ENCODE measurements around the gene EFCAB6. TPM values are rescaled to one million over a fixed set of nuclear protein-coding genes. Genes with fewer than 3 reads are reported as not detected.

The EFCAB6 gene
- total and polyA plus RNA-seq, 2 of the 4 experiments (the other 2 are of a cell fraction), result 0.44 to 1.1 TPM

DNA sequence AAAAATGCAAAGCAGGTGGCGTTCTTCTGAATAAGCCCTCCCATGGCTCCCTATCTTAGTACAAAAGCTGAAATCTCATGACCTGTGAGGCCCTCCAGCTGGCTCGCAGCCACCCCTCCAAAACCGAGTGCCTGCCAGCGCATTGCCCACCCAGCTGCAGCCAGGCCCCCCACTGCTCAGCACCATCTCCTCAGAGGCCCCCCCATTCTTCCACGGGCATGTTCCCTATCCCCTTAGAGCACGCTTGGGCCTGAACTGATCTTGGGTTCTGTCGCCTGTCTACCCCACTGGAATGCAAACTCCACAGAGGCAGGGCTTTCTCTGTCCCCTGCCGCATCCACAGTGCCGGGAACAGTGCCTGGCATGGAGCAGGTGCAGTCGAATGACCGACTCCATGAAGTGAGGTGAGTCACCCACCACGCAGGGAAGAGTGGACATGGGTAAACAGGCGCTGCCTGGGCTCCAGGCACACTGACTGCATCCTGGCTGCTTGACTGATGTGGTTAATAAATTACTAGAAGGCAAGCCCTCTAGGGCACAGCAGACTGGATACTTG is 11.3 kb upstream of the EFCAB6 start:
- Histone ChIP-seq H2BK5ac (ENCODE audit: low read depth, low read length, poor library complexity, severe bottlenecking) (no peak overlapping the region), H3K9me1 (ENCODE audit: insufficient read depth, low read length) (0 out of 2 replicates have a peak, but pooled peaks cover 3% of the 10 kb centered on the region), H2AFZ (replicated peaks; ENCODE audit: low read length, poor library complexity) (no peak overlapping the region), H3K9ac (ENCODE audit: low read depth, low read length) (no peak overlapping the region), H3K14ac (replicated peaks; ENCODE audit: low read depth, low read length) (no peak overlapping the region), H3K36me3 (ENCODE audit: control insufficient read depth, insufficient read depth, low read length) (no peaks in the 10 kb centered on the region), H3K18ac (ENCODE audit: low read depth, low read length) (no peak overlapping the region), H4K20me1 (ENCODE audit: insufficient read depth, low read length) (no peaks in the 10 kb centered on the region), H3K27me3 (ENCODE audit: control insufficient read depth, insufficient read depth, low read length) (no peaks in the 10 kb centered on the region), H3K27ac (ENCODE audit: insufficient read depth, low read length) (no peak overlapping the region), H2BK20ac (ENCODE audit: low read depth, low read length) (no peak overlapping the region), H3K79me1 (ENCODE audit: low read depth in 1 of 2, low read length in 2 of 2) (no peaks in the 10 kb centered on the region), H3K4me1 (ENCODE audit: control insufficient read depth, insufficient read depth, low read length) (peaks cover 19% of the 10 kb centered on the region), H4K5ac (ENCODE audit: low read depth, low read length) (no peak overlapping the region), H3K4ac (ENCODE audit: low read depth, low read length) (no peak overlapping the region), H3K9me3 (ENCODE audit: control insufficient read depth, insufficient read depth, low read length) (no peaks in the 10 kb centered on the region), H3K56ac (ENCODE audit: extremely low read depth, insufficient read depth, low read length) (no peak overlapping the region), H3K23ac (ENCODE audit: low read depth, low read length) (no peak overlapping the region), H3K4me2 (ENCODE audit: low read depth, low read length) (no peak overlapping the region), H2AK9ac (replicated peaks; ENCODE audit: low read depth, low read length, poor library complexity) (no peak overlapping the region), H3K4me3 (ENCODE audit: insufficient read depth, low read depth, low read length) (no peak overlapping the region), H2BK15ac (ENCODE audit: low read depth, low read length) (no peak overlapping the region), H4K8ac (ENCODE audit: low read depth in 2 of 2, low read length in 2 of 2) (no peak overlapping the region), H2BK120ac (ENCODE audit: low read depth, low read length) (no peak overlapping the region), H4K91ac (ENCODE audit: insufficient read depth, low read depth, low read length) (no peak overlapping the region), H2AK5ac (ENCODE audit: low read depth, low read length) (no peak overlapping the region)
- POLR2A ChIA-PET (ENCODE audit: unreplicated experiment), result no interaction called here
- intact Hi-C loops (cut with micrococcal nuclease) (no loop called here), in situ Hi-C loops (cut with MboI; ENCODE audit: low sequenced_read_pairs) (no loop called here), dilution Hi-C loops (cut with HindIII; ENCODE audit: low sequenced_read_pairs, unreplicated experiment) (no loop called here)
- BruUV-seq (replicated peaks), result no TSS peak
- WGBS, 2 experiments (ENCODE audit: extremely low coverage in 2 of 2, insufficient read length in 1 of 2), result 47% methylated on average over 4 of the region's 13 CpGs; no CpG with 5 or more reads in 1 of the 2 experiments
- ATAC-seq (ENCODE audit: low read depth), result no peak
- CTCF ChIA-PET, result no interaction called here
- DNase-seq, result no peak
- no peak for TF ChIP-seq POLR2A (IDR thresholded peaks at IDR 0.05; ENCODE audit: low read depth, low read length)
- no peak for TF ChIP-seq MAZ (IDR thresholded peaks at IDR 0.05; ENCODE audit: borderline replicate concordance, low read depth, low read length)
- TF ChIP-seq, protein P1, sequence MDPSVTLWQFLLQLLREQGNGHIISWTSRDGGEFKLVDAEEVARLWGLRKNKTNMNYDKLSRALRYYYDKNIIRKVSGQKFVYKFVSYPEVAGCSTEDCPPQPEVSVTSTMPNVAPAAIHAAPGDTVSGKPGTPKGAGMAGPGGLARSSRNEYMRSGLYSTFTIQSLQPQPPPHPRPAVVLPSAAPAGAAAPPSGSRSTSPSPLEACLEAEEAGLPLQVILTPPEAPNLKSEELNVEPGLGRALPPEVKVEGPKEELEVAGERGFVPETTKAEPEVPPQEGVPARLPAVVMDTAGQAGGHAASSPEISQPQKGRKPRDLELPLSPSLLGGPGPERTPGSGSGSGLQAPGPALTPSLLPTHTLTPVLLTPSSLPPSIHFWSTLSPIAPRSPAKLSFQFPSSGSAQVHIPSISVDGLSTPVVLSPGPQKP (IDR thresholded peaks at IDR 0.05; ENCODE audit: borderline replicate concordance, low read depth, low read length), result no peak
- TF ChIP-seq CEBPB (IDR thresholded peaks at IDR 0.05; ENCODE audit: low read depth, low read length), result no peak
- no peak for TF ChIP-seq NFE2L2 (IDR thresholded peaks at IDR 0.05; ENCODE audit: low read depth, low read length)
